Activated B cell treated with CpG ODN at 0.5 μM for 24 hours (primary cell): Measurements from ENCODE around the gene C2orf68. TPM values are rescaled to one million over a fixed set of nuclear protein-coding genes. Genes with fewer than 3 reads are reported as not detected.

Source experiments
- ATAC-seq: fragments of 200-7000 bp; cut with Tn5 transposase; one replicate; pipeline ENCODE4 v1.10.0; 2021; ENCODE audit warnings: low read depth, mild to moderate bottlenecking, moderate library complexity
- CTCF ChIA-PET: fragments of 350-600 bp; sonication (Branson Sonifier 250); formaldehyde crosslinking; loops from one replicate; lab custom pipeline; 2021; ENCODE audit warnings: antibody characterized with exemption; lab: Charles Lee
- POLR2A ChIA-PET: fragments of 350-600 bp; sonication (Branson Sonifier 250); formaldehyde crosslinking; loops from one replicate; lab custom pipeline; 2021; ENCODE audit warnings: antibody characterized with exemption; lab: Charles Lee
- DNase-seq: peaks from one replicate; pipeline ENCODE4 v3.0.0; 2022
- H3K27ac Mint-ChIP-seq: one replicate; pipeline ENCODE4 v1.8.0; 2020; ENCODE audit warnings: mixed read lengths
- H3K27me3 Mint-ChIP-seq: one replicate; pipeline ENCODE4 v1.8.0; 2021; ENCODE audit warnings: mixed read lengths
- H3K36me3 Mint-ChIP-seq: one replicate; pipeline ENCODE4 v1.8.0; 2021; ENCODE audit warnings: low read depth, mixed read lengths
- H3K4me1 Mint-ChIP-seq: one replicate; pipeline ENCODE4 v1.8.0; 2021; ENCODE audit warnings: mixed read lengths
- H3K4me3 Mint-ChIP-seq: one replicate; pipeline ENCODE4 v1.8.0; 2020; ENCODE audit warnings: mild to moderate bottlenecking, mixed read lengths
- H3K9me3 Mint-ChIP-seq: one replicate; pipeline ENCODE4 v1.8.0; 2020; ENCODE audit warnings: mixed read lengths
- intact Hi-C: fragments of 100-400 bp; cut with micrococcal nuclease; formaldehyde crosslinking; loops from one replicate; pipeline ENCODE4 v1.15.1; 2024
- total RNA-seq: library from RNA; stranded (reverse); gene quantifications from 2 replicates; pipeline ENCODE4 v1.2.3, GENCODE V29; 2022
- TF ChIP-seq, protein P1 (sequence below): fragments of 200-600 bp; IDR thresholded peaks from one replicate; pipeline ENCODE4 v1.8.0; 2022; ENCODE audit warnings: antibody characterized with exemption, mild to moderate bottlenecking

Gene C2orf68
- total RNA-seq, 1 donor from 2014 or later = 61.5 TPM

DNA sequence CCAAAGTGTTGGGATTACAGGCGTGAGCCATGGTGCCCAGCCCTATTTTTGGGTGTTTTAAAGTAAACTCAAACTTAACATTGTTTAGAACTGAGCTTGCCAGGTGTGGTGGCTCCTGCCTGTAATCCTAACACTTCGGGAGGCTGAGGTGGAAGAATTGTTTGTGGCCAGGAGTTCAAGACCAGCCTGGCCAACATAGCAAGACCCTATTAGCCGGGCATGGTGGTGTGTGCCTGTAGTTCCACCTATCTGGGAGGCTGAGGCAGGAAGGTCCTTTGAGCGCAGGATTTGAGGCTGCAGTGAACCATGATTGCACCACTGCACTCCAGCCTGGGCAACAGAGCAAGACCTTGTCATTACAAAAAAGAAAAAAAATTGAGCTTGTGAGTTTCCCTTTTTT lies 38.6 kb upstream of the C2orf68 start:
- no peak overlapping the region for H3K4me3 Mint-ChIP-seq
- no peaks in the 10 kb centered on the region for H3K9me3 Mint-ChIP-seq
- no peak for ATAC-seq
- TF ChIP-seq, protein P1, sequence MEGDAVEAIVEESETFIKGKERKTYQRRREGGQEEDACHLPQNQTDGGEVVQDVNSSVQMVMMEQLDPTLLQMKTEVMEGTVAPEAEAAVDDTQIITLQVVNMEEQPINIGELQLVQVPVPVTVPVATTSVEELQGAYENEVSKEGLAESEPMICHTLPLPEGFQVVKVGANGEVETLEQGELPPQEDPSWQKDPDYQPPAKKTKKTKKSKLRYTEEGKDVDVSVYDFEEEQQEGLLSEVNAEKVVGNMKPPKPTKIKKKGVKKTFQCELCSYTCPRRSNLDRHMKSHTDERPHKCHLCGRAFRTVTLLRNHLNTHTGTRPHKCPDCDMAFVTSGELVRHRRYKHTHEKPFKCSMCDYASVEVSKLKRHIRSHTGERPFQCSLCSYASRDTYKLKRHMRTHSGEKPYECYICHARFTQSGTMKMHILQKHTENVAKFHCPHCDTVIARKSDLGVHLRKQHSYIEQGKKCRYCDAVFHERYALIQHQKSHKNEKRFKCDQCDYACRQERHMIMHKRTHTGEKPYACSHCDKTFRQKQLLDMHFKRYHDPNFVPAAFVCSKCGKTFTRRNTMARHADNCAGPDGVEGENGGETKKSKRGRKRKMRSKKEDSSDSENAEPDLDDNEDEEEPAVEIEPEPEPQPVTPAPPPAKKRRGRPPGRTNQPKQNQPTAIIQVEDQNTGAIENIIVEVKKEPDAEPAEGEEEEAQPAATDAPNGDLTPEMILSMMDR = no peak
- H3K36me3 Mint-ChIP-seq = peaks cover 75% of the 10 kb centered on the region
- H3K4me1 Mint-ChIP-seq = peaks cover 24% of the 10 kb centered on the region
- intact Hi-C loops = no loop called here
- ChIA-PET CTCF (interaction anchor here (0.7 kb wide), 1 partner anchor 14 kb away, joined by 3 read pairs; no protein-coding TSS in a partner anchor), POLR2A (interaction anchor here (0.6 kb wide), 1 partner anchor 19 kb away, joined by 10 read pairs; no protein-coding TSS in a partner anchor)
- no peaks in the 10 kb centered on the region for H3K27me3 Mint-ChIP-seq
- DNase-seq = no peak
- H3K27ac Mint-ChIP-seq = no peak overlapping the region

- H3K9me3 Mint-ChIP-seq = no peaks in the 10 kb centered on the region
- no peaks in the 10 kb centered on the region for H3K27me3 Mint-ChIP-seq
- ChIA-PET CTCF (interaction anchor here (0.6 to 2.3 kb wide), 5 partner anchors 12 to 59 kb away, joined by 3 to 16 read pairs (median 3); no protein-coding TSS in a partner anchor), POLR2A (interaction anchor here (1.1 kb wide), 1 partner anchor 457 kb away, joined by 3 read pairs; the partner anchor contains the start of genes POLR1A and PTCD3)
- ATAC-seq (no peak), DNase-seq (no peak)
- H3K36me3 Mint-ChIP-seq = peaks cover 84% of the 10 kb centered on the region
- TF ChIP-seq, protein P1 = no peak
- peaks cover 24% of the 10 kb centered on the region for H3K4me1 Mint-ChIP-seq
- no peak overlapping the region for H3K27ac Mint-ChIP-seq
- intact Hi-C loops = no loop called here
- H3K4me3 Mint-ChIP-seq = no peak overlapping the region
Measured at GRCh38 chr2:85649201-85650190, 37.6 kb upstream of the C2orf68 start.

DNA sequence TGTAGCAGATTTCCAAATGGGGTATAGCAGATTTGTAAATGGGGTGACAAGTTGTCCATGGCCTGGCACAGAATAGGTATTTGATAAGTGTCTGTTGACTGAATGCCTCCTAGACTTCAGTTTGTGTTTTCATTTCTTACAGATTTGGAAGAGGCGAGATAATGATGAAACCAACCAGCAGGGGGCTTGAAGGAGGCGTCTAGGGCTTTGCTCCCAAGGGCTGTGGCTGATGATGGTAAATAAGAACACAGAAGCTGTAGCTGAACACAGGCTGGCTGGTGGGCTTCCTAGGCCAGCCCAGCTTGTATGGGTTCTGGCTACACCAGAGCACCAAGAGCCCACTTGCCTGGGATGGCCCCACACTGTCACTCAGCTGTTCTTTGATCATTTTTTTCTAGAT lies 36.8 kb upstream of the C2orf68 start:
- intact Hi-C loops = loop anchor here (1.0 kb wide), 3 partner anchors 11 to 64 kb away; partner anchors contain the start of gene VAMP5
- Mint-ChIP-seq H3K9me3 (no peaks in the 10 kb centered on the region), H3K27me3 (no peaks in the 10 kb centered on the region), H3K27ac (no peak overlapping the region), H3K36me3 (peaks cover 86% of the 10 kb centered on the region), H3K4me1 (peaks cover 24% of the 10 kb centered on the region), H3K4me3 (no peak overlapping the region)
- ATAC-seq = peak; percentile 33
- no peak for DNase-seq
- CTCF ChIA-PET = interaction anchor here (0.6 to 2.3 kb wide), 5 partner anchors 11 to 165 kb away, joined by 3 to 16 read pairs (median 3); no protein-coding TSS in a partner anchor
- POLR2A ChIA-PET = interaction anchor here (1.0 to 1.1 kb wide), 2 partner anchors 58 to 457 kb away, joined by 3 read pairs; partner anchors contain the start of genes POLR1A and PTCD3
- TF ChIP-seq, protein P1 = no peak

DNA sequence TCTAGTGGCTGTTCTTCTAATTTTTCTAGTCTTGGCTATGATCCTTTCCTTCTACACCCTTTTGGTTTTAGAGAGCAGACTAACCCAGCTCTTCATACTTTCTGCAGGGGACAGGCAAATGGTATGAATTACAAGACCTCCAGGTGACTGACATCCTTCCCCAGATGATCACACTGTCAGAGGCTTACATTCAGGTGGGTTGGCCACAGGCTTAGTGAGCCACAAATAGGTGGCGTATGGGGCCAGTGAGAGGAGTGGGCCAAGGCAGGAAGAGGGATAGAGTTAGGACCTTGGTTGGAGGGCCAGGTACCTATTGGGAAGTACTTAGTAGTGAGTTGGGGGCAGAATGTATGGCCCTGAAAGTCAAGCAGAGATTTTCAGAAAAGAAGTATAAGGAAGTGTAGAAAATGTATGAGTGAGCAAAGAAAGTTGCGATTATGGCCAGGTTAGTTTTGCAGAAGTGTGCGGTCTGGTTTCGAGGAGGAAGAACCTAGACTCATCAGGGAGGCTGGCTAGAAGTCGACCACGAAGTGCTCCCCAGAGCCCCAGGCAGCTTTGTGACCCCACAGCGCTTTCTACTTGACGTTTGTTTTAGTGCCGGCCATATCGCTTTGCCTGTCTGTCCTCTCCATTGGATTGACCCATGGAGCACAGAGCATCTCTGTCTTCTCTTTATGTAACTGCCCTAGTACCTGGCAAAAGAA lies 36.1 kb upstream of the C2orf68 start:
- ATAC-seq (peak; percentile 94), DNase-seq (no peak)
- ChIA-PET CTCF (interaction anchor here (1.0 to 2.3 kb wide), 4 partner anchors 11 to 166 kb away, joined by 3 to 16 read pairs (median 4); no protein-coding TSS in a partner anchor), POLR2A (interaction anchor here (0.6 to 1.1 kb wide), 4 partner anchors 13 to 458 kb away, joined by 3 to 6 read pairs (median 3); partner anchors contain the start of genes POLR1A and PTCD3)
- H3K27me3 Mint-ChIP-seq = no peaks in the 10 kb centered on the region
- peak overlapping the region; percentile 46 for H3K27ac Mint-ChIP-seq
- intact Hi-C loops = loop anchor here (1.0 kb wide), 3 partner anchors 11 to 64 kb away; partner anchors contain the start of gene VAMP5
- H3K9me3 Mint-ChIP-seq = no peaks in the 10 kb centered on the region
- H3K36me3 Mint-ChIP-seq = peaks cover 87% of the 10 kb centered on the region
- TF ChIP-seq, protein P1 = no peak
- H3K4me1 Mint-ChIP-seq = peaks cover 24% of the 10 kb centered on the region
- no peak overlapping the region for H3K4me3 Mint-ChIP-seq
